Ovary (tissue), 3 donors: ENCODE results near the gene DPY19L3.

ENCODE experiments used
- EP300 ChIP-seq: sonication (generic); formaldehyde crosslinking; IDR thresholded peaks from one replicate; pipeline ENCODE4 v1.6.1; 2017; ENCODE audit warnings: antibody characterized with exemption
- TF ChIP-seq, protein P1 (sequence below), 3 donors: fragments of 450-650 bp in 2 of 3; fragments of 200-600 bp in 1 of 3; IDR thresholded peaks; one replicate each; pipeline versions ENCODE4 v1.5.1 to v1.8.0; 2016 to 2022; ENCODE audit warnings: antibody characterized with exemption in 3 of 3, mild to moderate bottlenecking in 1 of 3
- donor health status: DM: no; HTN: no; CAD: no.

DNA sequence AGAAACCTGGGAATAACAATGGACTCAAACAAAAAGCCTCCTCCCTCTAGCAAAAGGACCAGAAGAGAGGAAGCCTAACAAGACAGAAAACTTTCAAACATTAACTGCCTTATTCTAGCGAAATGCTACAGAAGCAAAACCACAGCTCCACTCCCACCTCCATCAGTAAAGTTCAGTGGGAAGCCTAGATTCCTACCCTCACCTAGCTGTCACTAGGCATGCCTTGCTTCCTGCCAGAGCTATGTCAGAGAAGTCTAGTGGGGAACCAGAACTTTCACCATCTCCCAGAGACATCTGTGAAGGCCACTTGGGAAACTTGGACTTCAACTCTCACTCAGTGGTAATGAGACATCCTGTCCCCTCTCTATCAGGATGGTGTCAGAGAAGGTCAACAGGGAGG lies 37.1 kb downstream of the DPY19L3 start:
- TF ChIP-seq, protein P1, sequence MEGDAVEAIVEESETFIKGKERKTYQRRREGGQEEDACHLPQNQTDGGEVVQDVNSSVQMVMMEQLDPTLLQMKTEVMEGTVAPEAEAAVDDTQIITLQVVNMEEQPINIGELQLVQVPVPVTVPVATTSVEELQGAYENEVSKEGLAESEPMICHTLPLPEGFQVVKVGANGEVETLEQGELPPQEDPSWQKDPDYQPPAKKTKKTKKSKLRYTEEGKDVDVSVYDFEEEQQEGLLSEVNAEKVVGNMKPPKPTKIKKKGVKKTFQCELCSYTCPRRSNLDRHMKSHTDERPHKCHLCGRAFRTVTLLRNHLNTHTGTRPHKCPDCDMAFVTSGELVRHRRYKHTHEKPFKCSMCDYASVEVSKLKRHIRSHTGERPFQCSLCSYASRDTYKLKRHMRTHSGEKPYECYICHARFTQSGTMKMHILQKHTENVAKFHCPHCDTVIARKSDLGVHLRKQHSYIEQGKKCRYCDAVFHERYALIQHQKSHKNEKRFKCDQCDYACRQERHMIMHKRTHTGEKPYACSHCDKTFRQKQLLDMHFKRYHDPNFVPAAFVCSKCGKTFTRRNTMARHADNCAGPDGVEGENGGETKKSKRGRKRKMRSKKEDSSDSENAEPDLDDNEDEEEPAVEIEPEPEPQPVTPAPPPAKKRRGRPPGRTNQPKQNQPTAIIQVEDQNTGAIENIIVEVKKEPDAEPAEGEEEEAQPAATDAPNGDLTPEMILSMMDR (IDR thresholded peaks at IDR 0.05), result no peak
- TF ChIP-seq EP300, result no peak
